ENCODE measurements around the gene WDFY2.
A peak's percentile ranks its signal among the peaks of the same experiment; 100 is the strongest.
"Not testable (repeated sequence)": the region's sequence is repeated elsewhere in the genome, so short reads cannot be mapped to it uniquely, and the experiment has no call there.

The WDFY2 gene, protein sequence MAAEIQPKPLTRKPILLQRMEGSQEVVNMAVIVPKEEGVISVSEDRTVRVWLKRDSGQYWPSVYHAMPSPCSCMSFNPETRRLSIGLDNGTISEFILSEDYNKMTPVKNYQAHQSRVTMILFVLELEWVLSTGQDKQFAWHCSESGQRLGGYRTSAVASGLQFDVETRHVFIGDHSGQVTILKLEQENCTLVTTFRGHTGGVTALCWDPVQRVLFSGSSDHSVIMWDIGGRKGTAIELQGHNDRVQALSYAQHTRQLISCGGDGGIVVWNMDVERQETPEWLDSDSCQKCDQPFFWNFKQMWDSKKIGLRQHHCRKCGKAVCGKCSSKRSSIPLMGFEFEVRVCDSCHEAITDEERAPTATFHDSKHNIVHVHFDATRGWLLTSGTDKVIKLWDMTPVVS

DNA sequence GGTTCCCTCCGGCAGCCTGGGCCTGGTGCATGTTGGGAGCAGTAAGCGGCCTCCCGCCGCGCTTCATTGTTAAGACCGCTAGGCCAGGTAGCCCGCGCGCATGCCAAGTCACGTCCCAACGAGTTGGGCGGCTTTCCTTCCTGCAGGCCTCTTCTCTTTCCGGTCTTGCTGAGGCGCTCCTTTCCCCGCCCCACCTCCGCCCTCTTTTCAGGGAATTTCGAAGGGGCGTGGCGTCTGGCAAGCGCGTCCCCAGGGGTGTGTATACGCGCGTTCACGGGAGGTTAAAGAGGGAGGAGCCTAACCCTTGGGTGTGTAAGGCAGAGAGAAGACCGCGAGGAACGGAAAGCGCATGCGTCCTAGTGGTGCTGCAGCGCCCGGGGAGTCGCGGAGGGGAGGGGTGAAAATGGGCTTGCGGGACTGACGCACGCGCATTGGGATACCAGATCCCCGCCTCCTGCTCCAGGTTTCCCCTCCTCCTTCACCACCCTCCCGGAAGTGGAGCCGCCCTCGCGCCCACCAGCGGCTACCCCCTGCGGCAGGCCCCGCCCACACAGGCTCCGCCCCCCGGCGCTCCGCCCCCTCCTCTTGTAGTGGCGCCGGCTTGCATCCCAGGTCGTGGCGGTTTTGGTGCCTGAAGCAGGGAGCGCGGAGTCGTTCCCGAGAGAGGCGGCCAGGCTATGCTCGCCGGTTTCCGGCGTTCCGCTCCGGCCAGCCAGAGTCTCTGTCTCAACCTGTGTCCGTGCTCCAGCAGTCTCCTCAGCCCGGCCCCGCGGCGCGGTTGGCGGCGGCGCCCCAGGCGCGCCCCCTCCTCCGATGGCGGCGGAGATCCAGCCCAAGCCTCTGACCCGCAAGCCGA is at the start of gene WDFY2:
Gene WDFY2, plus strand, starts transcription at position 588 of the 856 bp plus-strand sequence. Its CDS starts 226 bp downstream, at position 814.
- DNase-seq, result peak; percentile 99

- no peak for DNase-seq
Measured at GRCh38 chr13:51538591-51539179, 45.6 kb upstream of the WDFY2 start.

GRCh38 chr13:51539887-51540286 is 44.4 kb upstream of the WDFY2 start:
- no peak for DNase-seq

DNA sequence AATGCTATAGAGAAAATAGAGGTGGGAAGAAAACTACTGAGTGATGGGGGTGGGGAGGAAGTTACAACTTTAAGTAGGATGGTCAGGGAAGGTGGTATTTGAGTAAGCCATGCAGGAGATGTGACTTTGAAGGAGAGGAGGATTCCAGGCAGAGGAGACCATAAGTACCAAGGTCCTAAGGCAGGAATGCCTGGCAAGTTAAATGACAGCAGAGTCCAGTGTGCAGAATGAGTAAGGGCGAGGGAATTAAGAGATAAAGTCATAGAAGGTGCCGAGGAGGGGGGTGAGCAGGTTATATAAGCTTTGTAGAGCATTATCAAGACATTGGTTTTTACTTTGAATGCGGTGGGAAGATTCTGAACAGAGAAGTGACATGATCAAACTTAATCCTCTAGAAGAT is 43.2 kb upstream of the WDFY2 start:
- no peak for DNase-seq

- DNase-seq, result no peak
Measured at GRCh38 chr13:51541809-51542258, 42.4 kb upstream of the WDFY2 start.

GRCh38 chr13:51542346-51543242 is 41.7 kb upstream of the WDFY2 start:
- no peak for DNase-seq

DNA sequence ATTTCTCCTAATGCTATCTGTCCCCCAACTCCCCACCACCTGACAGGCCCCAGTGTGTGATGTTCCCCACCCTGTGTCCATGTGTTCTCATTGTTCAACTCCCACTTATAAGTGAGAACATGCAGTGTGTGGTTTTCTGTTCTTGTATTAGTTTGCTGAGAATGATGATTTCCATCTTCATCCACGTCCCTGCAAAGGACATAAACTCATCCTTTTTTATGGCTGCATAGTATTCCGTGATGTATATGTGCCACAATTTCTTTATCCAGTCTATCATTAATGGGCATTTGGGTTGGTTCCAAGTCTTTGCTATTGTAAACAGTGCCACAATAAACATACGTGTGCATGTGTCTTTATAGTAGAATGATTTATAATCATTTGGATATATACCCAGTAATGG is 38.8 kb upstream of the WDFY2 start:
- not testable (repeated sequence) for DNase-seq

DNA sequence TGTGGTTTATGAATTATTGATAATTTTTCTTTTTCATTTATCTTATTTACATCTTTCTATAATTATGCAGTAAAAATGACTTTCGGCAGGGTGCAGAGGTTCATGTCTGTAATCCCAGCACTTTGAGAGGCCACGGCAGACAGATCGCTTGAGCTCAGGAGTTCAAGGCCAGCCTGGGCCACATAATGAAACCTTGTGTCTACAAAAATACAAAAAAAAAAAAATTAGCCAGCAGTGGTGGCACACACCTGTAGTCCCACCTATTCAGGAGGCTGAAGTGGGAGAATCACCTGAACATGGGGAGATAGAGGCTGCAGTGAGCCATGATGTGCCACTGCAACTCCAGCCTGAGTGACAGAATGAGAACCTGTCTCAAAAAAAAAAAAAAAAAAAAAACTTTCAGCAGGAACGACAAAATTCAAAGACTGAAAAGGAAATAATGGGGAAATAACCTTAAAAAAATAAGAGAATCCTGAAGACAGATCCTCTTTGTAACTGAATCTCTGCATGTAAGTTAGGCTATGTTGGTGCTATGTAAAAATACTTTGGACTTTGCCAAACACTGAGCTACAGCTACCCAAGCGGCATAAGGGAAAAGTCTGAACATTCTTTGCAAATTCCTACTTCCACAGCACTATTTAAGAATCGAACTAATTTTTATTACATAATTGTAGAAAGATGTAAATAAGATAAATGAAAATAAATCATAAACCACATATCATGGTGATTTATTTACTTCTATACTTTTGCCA is 36.7 kb upstream of the WDFY2 start:
- DNase-seq, result no peak

GRCh38 chr13:51549050-51549449 is 35.2 kb upstream of the WDFY2 start:
- no peak for DNase-seq

GRCh38 chr13:51549593-51549992 is 34.7 kb upstream of the WDFY2 start:
- DNase-seq, result no peak

DNA sequence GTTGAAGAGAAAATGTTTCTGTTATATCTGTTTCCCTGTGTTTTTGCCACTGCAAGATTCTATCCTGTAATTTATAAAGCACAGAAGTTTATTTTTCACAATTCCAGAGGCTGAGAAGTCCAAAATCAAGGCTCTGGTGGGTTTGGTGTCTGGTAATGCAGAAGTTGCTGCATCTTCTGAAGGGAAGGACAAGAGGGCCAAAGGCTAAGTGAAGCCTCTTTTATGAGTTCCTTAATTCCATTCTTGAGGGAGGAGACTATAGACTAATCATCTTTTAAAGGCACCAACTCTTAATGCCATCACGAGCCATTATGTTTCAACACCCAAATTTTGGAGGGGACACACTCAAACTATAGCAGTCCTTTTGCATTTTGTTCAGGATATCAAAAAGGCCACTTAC is 34.1 kb upstream of the WDFY2 start:
- no peak for DNase-seq

GRCh38 chr13:51551416-51551815 is 32.8 kb upstream of the WDFY2 start:
- DNase-seq, result no peak

DNA sequence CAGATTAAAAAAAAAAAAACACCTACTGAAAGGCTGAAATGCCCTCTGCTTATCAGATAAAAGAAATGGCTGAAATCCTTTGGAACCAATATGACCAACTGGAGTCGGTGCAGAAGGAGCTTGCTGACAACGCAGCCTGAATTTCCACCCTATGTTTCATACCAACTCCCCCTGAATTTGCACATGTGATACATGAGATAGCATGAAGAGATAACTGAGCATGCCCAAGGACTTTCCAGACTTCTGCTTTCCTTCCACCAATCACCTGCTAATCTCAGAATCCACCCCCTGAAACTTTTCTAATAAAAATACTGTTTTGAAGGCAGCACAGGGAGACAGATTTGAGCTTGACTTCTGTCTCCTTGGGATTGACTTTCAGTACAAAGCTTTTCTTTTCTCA is 32.2 kb upstream of the WDFY2 start:
- no peak for DNase-seq

DNA sequence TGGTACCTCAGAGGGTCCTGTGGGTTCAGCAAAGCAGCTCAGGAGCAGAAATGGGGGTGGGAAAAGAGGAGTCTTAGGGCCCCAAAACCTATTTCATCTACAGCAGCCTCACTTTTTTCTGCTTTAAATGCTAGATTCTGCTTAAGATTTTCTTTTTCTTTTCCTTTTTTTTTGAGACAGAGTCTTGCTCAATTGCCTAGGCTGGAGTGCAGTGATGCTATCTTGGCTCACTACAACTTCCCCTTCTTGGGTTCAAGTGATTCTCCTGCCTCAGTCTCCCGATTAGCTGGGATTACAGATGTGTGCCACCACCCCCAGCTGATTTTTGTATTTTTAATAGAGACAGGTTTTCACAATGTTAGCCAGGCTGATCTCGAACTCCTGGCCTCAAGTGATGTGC is 30.7 kb upstream of the WDFY2 start:
- DNase-seq, result no peak

GRCh38 chr13:51556740-51557139 is 27.5 kb upstream of the WDFY2 start:
- DNase-seq, result no peak

- DNase-seq, result no peak
Measured at GRCh38 chr13:51557438-51557837, 26.8 kb upstream of the WDFY2 start.

DNA sequence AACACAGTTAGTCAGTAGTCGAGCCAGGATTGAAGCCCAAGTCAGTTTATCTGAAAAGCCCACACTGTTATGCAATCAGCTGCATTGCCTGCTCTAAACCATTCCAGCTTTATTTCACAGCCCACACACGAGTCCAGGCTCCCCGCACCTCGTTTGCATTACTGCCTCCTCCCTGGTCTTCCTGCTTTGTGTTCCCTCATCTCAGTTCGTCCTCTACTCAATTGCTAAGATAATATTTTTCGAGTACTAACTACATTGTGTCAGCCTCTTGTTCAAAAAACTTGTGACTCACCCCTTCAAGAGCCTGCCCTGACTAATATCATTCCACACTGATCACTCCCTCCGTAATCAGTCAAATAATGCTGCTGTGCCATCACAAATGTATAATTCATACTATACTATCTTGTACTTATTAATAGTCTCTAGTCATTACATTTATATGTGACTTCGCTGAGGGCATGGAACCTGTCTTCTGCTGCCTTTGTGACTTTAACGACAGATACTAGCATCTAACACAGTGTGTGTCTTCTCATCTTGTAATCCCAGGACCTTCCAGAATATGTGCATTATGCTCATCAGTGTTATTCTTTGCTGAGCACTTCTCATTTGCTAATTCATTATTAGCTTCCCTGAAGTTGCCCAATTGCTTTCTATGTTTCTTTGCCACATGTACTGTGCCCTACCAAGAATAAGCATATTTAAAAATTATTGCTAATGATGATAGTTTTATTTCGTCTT is 26.2 kb upstream of the WDFY2 start:
- no peak for DNase-seq

DNA sequence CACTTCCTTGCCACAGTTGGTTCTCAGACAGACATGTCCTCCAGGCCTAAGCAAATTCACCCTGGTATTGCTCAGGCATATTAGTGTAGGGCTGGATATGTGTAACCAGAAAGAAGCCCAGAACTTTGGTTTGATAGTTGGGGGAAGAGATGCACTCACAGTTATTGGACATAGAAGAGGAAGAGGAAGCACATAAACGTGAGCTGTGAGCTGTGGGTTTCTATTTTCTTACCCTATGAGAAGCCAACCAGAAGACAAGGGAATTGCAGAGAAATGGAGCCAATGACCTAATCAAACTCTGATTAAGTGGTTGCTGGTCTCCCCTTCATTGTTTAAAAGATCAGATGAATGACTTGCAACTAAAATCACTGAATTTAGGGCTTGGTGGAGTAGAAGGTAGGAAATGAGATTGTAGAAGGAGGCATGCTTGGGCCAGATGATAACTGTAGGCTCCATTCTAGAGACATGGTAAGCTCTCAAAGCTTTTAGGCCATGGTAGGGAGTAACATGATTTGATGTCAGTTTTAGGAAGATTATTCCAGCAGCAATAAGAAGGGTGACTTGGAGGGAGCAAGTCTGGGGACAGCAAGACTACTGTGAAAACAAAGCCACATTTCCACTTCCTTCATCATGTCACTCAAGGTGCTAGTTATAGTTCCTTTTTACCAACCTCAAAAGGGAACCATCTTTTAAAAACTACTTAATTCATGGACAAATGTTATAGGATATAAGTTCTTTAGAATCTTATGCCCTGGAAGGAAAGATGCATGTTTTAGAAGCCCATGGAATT is 24.1 kb upstream of the WDFY2 start:
- DNase-seq, result no peak

GRCh38 chr13:51562011-51562671 is 22.1 kb upstream of the WDFY2 start:
- no peak for DNase-seq

GRCh38 chr13:51564252-51564651 is 20.0 kb upstream of the WDFY2 start:
- DNase-seq, result no peak

All from activated gamma-delta T cell treated with Interleukin-2 at 50 U/mL for 16 hours (primary cell).